Fibroblast of villous mesenchyme (primary cell): Measurements from ENCODE around the gene PIGS. TPM values are rescaled to one million over a fixed set of nuclear protein-coding genes. Genes with fewer than 3 reads are reported as not detected.

Experiments used
- DNase-seq: peaks from one replicate; pipeline ENCODE4 v3.0.0-alpha.2; 2010; ENCODE audit warnings: low read depth
- H3K4me3 ChIP-seq: 2 replicates; pipeline ENCODE4 v1.5.1; 2011; ENCODE audit warnings: low read depth, mild to moderate bottlenecking, low read length
- total RNA-seq: library from RNA; depleted of rRNA; stranded (reverse); fragments of >200 nt; gene quantifications from 2 replicates; pipeline ENCODE4 v1.2.3, GENCODE V29; 2012
- TF ChIP-seq, protein P1 (sequence below): IDR thresholded peaks from 2 replicates; pipeline ENCODE4 v1.5.1; 2012; ENCODE audit warnings: low read depth, mild to moderate bottlenecking, low read length; ENCODE audit not compliant: insufficient read depth

The PIGS gene
- total RNA-seq, 1 donor: 52.7 TPM

DNA sequence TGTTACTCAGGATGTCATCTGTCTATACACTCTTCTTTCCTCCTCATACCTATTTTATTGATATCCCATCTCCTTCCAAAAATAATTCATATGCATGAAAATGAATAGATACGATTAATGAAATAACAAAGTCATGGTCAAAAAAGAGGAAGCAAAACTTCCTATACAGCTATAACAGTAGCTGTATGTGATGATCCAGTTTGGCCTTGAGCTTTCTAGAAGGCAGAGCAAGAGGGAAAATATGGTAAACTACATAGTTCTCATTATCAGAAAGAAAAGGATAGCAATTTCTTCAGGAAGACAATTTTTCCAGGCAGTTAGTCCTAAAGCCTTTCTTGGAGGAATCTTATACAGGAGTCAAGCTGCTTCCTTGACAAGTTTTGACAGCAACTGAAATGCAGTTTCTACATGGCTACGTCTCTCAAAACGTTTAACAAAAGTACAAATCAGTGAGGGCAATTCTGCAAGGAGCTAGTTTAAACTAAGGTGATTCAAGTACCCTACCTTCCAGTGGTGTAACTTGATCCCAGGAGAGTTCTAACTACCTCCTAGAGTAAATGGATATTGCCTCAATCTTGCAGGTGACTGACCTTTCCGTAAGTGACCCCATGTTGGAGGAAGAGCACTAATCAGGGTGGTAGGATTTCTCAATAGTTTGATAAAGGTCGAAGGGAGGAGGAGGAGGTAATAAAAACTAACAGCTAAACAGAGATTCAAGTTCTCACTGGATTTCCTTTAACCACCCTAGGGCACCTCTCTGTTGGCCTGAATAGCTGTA is 26.5 kb upstream of the PIGS start:
- H3K4me3 ChIP-seq: peak overlapping the region; percentile 79
- TF ChIP-seq, protein P1, sequence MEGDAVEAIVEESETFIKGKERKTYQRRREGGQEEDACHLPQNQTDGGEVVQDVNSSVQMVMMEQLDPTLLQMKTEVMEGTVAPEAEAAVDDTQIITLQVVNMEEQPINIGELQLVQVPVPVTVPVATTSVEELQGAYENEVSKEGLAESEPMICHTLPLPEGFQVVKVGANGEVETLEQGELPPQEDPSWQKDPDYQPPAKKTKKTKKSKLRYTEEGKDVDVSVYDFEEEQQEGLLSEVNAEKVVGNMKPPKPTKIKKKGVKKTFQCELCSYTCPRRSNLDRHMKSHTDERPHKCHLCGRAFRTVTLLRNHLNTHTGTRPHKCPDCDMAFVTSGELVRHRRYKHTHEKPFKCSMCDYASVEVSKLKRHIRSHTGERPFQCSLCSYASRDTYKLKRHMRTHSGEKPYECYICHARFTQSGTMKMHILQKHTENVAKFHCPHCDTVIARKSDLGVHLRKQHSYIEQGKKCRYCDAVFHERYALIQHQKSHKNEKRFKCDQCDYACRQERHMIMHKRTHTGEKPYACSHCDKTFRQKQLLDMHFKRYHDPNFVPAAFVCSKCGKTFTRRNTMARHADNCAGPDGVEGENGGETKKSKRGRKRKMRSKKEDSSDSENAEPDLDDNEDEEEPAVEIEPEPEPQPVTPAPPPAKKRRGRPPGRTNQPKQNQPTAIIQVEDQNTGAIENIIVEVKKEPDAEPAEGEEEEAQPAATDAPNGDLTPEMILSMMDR: no peak
- DNase-seq: no peak

DNA sequence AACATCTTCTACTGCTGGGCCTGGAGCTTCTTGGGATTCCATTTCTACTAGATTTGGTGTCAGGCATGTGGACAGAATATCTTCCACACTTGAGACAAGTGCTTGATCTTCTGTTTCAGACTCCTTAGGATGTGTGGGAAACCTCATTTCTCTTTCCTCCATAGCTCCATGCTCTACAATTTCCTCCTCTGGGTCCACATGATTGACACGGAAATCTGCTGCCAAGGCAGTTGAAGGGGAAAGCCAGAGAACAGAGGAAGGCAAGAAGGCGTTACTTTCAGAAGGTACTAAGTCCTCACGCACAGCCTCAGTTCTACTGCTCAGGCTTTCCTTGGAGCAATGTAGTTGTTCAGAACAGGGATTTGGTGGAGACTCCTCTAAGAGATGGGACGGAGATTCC is 20.9 kb upstream of the PIGS start:
- DNase-seq: no peak
- no peak overlapping the region for H3K4me3 ChIP-seq
- TF ChIP-seq, protein P1: no peak

DNA sequence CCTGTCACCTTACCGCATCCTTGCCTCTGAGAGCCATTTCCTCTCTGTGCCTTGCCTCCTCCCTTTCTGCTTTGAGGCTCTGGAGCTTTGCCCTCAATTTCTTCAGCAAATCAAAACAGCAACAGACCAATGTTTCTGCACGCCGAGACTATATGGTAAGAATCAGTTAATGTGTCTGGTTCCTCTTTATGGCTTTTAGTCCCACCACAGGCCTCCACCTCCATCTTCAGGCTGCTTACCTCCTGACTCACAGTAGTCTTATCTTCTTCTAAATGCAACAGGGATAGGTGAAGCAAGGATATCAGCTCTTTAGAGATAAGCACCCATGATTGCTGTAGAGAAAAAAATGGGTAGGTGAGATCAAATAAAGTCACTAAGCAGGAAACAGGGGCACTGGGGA is 14.5 kb upstream of the PIGS start:
- no peak for DNase-seq
- TF ChIP-seq, protein P1: no peak
- H3K4me3 ChIP-seq: no peak overlapping the region

DNA sequence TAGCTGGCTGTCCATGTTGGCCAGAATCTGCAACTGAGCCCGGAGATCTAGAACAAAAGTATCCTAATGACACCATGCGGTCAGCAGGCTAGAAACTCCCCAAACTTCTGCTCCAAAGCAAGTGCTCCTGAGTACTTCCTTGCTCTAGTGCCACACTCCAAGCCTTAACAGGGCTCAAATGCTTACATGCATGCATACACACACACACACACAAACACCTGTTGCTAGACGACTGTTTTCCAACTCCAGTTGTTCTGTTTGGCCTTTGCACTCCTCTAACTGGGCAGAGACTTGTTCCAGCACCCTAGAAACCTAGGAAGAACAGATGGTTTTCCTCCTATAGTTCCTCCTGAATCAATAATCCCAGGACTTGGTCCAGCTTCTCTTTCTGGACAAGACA is 13.1 kb upstream of the PIGS start:
- no peak for DNase-seq
- TF ChIP-seq, protein P1: no peak
- no peak overlapping the region for H3K4me3 ChIP-seq

DNA sequence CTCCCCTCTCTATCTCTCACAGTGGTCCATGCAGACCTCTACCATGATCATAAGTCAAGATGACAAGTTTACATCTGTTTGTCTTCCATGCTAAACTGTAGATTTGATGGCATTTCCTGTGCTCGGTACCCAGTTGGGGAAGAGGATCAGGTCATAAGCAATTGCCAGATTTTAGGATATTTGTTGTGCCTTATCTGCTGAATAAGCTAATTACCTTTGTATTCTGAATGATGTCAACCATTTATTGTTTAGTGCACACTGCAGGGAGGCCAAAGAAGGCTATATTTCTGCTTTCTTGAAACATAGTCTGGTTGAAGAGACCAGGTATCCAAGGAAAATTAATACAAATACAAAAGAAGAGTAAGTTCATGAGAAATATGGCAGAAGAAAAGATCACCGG is 11.2 kb upstream of the PIGS start:
- TF ChIP-seq, protein P1: no peak
- no peak for DNase-seq
- no peak overlapping the region for H3K4me3 ChIP-seq

DNA sequence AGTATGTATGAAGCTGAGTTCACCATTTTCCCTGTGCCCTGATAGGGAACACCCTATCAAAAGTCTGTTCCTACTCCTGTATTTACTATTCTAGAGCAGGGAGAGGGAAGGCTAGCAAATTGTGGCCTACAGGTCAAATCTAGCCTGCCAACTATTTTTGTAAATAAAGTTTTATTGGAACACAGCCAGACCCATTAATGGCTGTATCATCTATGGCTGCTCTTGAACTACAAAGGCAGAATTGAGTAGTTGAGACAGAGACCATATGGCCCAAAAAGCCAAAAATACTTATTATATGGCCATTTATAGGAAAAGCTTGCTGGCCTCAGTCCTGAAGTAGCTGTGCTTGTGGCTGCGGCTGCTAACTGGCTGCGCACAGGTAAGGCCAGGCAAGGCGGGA is 9.6 kb upstream of the PIGS start:
- DNase-seq: no peak
- no peak overlapping the region for H3K4me3 ChIP-seq
- TF ChIP-seq, protein P1: no peak

DNA sequence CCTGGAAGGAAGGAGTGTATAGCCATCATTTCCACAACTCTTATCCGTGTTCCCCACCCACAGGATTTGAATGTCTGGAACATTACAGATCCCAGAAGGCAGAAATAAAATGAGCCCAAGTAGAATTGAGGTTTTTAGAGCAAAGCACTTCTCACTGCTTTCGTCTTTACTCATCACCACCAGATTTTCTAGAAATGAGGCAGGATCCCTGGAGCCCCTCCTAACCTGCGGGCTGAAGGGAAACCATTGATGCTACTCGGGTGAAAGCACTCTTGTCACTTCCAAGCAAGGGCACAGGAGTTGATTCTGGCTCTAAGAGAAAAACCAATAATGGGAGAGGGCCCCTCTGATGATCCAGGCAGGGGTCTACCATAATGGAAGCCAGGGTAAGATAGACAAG is 8.2 kb upstream of the PIGS start:
- DNase-seq: no peak
- H3K4me3 ChIP-seq: no peak overlapping the region
- TF ChIP-seq, protein P1: no peak
